ENCODE measurements around the gene MGP.

MGP gene

DNA sequence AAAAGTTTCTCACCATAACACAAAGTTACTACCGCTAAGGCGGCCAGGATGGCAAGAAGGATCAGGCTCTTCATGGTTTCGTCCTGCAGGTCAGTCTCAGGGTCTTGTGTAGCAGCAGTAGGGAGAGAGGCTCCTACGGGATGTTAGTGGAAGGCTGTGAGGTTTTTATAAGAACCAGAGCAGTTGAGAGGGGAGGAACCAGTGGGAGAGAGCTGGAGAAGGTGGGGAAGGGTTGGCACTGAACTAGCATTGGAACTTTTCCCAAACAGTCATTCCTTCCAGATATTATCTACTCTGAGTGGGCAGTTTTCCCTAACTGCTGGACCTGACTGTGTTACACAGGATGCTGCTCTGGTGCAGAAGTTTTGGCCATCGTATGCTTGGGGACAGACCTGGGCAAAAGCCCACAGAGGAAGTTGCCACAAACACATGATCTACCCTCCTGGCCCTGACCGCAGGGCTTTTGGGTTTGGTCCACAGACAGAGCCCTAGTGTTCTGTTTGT is at the start of gene MGP:
TSS of gene MGP (minus strand) at position 137 of the 504 bp plus-strand sequence. CDS start at position 74, 63 bp downstream.
- DNase-seq (ENCODE audit: low spot score): peak; percentile 75

DNA sequence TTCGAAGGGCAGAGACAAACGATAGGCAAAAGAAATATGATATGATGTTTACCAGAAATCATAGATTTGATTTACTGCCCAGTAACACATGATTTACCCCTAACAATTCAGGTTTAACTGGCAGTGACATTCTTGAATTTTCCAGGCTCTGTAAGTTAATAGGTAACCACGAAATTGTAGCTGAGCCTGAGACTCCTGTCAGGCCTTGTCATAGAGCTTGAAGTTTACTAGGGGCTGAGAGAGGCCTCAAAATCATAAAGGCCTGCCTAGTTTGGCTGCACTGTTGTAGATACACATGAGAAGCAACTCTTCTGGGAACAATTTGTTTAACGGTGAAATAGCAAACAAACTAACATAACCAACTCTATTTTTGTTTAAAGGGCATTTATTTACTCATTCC is 49.4 kb upstream of the MGP start:
- DNase-seq (ENCODE audit: low spot score): no peak

DNA sequence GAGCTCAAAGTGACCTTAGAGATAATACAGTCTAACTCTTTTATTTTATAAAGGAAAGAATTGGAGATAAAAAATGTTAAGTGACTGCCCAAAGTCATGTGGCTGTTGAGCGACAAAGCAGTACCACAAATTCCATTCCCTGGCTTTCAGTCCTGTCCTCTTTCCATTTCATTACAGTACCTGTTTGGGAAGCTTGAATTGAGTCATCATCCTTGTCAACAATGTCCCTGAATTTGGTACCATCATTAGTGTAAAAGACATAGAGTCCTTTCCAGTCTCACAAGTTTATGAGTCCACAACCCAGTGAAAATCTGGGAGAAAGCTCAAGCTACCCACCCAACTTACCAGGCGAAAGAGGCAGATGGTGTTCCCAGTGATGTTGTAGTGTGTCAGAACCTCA is 48.9 kb upstream of the MGP start:
- no peak for DNase-seq (ENCODE audit: low spot score)

DNA sequence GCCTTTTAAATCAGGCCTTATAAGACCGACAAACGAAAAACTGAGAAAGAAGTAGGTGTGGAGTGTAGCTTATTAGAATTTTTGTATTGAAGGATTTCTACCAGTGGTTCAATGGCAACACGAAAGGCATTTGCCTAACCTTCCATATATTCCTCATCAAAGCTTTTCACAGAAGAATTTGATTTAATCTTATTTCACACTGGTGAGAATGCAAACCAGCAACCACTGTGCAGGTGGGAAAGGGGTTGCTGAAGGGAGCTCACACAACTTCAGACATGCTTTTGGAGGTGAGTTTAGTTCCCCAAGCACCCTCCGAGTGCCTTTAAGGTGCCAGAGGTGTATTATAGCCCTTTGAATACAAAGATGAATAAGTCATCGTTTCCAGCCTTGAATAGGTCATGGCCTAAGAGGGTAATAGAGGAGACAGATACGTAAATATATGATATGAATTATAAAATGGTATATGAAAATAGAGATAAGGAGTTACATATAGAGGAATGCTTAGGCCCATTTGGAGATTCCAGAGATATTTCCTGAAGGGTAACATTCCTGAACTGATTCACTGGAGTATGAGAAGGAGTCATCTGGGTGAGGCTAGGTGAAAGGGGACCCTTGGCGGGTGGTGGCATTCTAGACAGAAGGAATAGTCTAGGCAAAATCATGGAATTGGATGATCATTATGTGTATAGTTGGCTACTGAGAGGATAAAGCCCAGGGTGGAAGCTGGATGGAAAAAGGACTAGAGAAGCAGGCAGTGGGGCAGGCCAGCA is 46.3 kb upstream of the MGP start:
- no peak for DNase-seq (ENCODE audit: low spot score)

DNA sequence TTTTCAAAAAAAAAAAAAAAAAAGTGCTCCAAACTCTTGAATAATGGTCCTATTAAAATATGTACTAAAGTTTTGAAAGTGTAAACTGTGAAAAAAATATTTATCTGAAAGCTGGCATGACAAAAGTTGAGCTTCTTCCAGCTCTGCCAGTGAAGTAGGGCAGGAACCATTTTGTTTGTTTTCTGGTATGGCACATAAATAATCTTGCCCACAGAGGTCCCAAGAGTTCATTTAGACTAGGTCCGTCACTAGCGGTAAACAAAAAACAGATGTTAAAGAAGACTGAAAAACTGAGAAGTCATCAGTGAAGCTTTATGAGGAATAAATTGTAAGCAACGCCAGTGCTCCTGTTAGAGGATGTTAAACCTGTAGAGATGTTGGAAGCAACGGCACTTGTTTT is 45.7 kb upstream of the MGP start:
- no peak for DNase-seq (ENCODE audit: low spot score)

DNA sequence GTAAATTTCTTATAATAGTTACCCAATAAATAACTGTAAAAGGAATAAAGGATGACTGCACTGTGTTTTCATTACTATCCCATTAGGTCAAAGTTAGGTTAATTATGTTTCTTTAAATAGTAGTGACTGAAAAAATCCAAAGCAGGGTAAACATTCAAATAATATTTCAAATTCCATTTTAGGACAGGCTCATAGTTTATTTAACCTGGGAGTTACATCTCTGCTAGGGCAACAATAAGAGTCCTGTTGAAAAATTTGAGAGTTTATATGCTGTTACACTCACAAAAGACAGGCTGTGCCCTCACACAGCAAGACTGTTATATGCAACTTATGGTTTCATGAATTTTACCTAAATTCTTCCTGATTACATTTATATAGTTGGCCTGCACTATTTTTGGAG is 44.6 kb upstream of the MGP start:
- no peak for DNase-seq (ENCODE audit: low spot score)

DNA sequence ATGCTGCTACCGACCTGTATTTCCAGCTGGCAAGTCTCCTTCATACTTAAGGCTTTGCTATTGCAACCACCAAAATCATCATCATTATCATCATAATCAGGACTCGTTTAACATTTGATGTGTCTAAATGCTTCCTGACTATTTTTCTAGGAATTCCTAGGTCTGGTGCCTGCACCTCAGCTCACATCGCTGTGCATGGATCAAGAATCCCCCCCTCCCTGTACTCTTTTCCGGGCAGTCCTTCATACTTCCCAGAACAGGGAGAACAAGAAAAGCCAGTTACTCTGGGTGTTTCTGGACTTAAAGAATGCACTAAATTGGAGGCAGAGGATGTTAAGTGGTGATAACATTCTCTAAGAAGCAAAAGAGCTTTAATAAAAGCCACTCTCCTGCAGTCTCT is 43.3 kb upstream of the MGP start:
- DNase-seq (ENCODE audit: low spot score): no peak

DNA sequence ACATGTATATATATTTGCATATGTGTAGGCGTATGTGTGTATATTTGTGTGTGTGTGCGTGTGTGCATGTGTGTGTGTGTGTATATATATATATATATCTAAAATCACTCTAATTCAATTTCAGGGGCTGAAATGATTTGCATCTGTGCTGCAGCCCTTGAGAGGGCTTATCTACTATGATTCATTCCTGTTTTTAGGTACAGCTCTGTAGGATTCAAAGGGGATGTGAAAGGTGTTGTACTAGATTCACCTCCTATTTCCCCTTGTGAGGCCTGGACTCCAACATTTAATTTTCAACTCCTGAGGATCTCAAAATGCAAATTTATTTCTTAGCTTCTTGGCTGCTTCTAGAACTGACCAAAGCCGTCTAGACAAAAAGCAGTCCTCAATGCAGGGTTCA is 41.6 kb upstream of the MGP start:
- no peak for DNase-seq (ENCODE audit: low spot score)

DNA sequence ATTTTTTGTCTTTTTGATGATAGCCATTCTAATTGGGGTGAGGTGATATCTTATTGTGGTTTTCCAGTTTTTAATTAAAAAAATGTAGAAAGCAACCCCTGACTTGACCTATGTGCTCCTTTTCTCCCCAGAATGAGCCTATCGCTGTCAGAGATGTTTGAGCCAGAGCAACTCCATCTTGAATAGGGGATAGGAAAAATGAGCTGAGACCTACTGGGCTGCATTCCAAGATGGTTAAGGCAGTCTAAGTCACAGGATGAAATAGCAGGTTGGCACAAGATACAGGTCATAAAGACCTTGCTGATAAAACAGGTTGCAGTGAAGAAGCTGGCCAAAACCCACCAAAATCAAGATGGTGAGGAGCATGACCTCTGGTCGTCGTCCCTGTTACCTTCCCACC is 38.9 kb upstream of the MGP start:
- no peak for DNase-seq (ENCODE audit: low spot score)

DNA sequence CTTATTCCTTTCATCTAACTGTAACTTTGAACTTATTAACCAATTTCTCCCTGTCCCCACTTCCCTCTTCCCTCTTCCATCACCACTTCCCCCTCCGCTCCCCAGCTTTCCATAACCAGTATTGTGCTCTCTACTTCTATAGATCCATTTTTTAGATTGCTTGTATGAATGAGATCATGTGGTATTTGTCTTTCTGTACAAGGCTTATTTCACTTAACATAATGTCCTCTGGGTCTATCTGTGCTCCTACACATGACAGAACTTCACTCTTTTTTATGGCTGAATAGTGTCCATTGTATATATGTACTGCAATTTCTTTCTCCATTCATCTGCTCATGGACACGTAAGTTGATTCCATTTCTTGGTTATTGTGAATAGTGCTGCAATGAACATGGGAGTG is 38.3 kb upstream of the MGP start:
- DNase-seq (ENCODE audit: low spot score): no peak

DNA sequence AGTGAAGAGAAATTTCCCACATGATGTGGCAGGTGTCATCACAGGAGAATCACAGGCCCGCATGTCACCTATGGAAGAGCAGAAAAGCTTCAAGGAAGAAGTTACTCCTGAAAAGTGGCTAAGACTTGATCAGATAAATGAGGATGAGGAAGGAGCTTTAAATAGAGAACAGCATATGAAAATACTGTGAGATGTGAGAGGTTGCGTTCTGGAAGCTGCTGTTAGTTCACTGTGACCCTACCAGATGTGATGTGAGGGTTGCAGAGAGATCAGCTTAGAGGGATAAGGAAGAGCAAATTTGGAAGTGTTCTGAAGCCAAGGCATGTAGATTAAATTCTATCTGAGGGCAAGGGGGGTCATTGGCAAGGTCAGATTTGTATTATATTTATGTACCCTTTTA is 35.6 kb upstream of the MGP start:
- DNase-seq (ENCODE audit: low spot score): no peak

DNA sequence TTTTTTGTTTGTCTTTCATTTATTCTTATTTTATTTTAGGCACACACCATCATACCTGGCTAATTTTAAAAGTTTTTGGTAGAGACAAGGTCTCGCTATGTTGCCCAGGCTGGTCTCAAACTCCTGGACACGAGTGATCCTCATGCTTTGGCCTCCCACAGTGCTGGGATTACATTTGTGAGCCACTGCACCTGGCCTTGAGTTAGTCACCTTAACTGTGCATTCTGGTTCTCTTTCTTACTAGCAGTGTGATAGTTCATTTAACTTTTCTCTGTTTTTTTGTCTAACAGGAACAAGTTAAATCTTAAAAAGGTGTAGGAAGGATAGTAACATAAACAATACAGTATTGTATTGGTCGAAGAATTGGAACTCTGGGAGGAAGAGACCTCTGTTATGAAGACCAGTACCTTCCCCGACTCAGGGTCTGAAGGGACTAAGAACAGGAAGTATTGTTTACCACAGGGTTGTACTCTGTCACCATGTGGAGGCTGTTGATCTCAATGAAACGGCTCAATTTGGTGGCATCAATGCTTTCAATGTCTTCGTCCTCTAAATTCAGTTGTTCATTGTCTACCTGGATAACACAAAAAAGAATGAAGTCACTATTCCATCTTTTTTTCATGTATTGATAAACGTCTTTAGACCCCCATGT is 34.9 kb upstream of the MGP start:
- DNase-seq (ENCODE audit: low spot score): no peak

DNA sequence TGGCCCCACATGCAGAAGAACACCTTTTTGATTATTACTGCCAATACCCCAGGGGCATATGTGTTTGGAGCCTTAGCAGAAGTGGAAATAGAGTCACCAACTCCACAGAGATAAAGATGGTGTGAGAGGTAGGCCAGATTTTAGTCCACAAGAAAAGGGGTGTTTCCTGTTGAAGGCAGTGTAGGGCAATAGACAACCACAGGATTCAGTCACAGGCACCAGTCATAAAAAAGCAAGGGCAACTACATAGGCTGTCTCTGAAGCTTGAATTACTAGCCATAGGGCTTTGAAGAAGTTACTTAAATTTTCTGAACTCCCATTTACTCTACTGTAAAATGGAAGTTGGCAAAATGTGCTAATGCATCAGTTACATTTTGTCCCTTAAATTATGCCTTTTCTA is 33.8 kb upstream of the MGP start:
- DNase-seq (ENCODE audit: low spot score): no peak

DNA sequence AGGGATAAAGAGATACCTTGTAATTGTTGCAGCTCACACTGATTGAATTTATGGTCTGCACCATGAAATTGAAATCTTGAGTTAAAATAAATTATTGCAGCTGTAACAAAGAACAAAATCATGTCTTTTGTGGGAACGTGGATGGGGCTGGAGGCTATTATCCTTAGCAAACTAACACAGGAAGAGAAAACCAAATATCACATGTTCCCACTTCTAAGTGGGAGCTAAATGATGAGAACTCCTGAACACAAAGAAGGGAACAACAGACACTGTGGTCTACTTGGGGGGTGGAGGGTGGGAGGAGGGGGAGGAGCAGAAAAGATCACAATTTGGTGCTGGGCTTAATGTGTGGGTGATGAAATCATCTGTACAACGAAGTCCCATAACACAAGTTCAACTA is 30.1 kb upstream of the MGP start:
- no peak for DNase-seq (ENCODE audit: low spot score)

DNA sequence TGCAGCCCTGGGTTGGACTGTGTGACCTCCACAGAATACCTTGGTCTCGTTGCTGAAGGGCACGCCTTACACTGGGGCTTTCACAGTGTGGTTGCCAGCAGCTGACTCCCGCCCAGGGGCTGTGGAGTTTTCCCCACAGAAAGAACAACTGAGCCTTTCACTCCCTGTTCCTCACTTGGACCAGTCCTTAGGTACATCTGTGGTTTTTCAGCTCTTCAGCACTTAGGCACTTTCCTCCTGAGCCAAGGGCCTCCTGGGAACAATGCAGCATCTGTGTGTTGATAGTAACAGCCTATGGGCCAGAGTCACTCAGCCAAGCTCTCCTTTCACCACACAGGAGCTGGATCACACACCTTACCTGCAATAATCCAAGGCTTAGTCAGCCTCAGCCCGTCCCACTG is 27.7 kb upstream of the MGP start:
- no peak for DNase-seq (ENCODE audit: low spot score)

DNA sequence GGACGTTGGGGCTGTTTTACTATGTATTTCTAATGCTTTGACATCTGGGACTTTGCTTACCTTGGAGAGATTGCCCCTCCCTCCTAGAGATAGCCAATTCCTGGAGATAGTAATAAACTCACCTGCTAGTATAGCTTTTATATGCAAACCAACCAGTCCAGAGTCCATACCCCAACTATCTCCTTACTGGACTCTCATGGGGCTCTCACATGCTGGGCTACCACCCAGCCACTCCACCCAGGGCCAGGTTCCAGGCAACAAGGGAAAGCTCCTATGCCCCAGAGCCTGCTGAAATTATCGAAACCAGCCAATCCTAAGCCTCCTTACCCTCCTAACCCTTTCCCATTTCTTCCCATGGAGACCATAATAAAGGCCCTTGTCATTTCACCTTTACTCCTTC is 25.5 kb upstream of the MGP start:
- DNase-seq (ENCODE audit: low spot score): no peak

DNA sequence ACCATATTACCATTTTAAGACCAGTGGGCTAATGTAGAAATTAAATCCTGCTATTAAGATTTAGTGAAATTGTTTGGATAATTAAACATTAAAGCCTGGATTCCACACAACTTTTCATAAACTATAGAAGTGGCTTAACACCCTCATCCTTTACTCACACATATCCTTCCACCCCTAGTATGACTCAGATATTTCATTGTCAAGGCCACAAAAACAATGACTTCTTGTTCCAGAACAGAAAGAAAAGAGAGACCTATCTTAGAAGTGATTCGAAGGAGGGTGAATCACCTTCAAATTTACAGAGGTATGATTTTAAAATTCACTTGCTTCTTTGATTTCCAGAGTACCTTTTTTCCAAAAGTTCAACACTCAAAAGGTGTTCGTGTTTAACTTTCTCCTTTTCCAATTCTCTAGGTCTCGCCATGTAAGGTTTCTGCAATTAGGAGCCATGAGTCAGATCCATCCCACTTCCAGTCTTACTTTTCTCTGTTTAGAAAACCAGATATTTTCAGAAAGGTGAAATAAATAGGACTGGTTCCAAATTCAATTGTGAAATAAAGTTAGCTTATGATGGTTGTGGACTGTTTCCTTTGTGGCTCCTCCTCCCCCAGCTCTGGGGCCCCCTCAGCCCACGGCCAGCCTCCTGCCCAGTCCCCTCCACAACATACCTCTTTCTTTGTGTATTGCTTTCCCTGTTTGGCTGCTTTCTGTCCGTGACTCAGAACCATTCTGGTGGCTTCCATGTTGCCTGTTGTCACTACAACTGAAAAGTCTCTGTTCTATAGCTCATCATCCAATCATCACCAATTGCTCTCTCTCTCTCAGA is 24.6 kb upstream of the MGP start:
- no peak for DNase-seq (ENCODE audit: low spot score)

DNA sequence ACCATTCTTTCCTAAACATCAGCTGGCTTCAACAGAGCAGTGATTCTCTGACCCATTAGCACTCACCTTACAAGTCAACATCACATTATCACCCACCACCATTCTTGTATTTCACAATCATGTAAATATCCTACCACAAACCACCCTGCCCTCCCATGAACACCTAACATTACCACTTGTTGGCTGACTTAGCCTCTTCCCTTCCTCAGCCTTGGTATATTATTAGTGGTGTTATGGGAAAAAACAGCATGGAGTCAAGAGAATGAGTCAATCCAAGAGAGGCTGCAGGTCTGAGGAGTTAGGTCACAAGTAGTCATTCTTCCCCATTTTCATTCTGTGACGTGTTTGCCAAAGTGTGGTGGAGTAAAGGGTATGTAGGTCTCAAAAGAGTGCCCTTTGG is 22.3 kb upstream of the MGP start:
- no peak for DNase-seq (ENCODE audit: low spot score)

DNA sequence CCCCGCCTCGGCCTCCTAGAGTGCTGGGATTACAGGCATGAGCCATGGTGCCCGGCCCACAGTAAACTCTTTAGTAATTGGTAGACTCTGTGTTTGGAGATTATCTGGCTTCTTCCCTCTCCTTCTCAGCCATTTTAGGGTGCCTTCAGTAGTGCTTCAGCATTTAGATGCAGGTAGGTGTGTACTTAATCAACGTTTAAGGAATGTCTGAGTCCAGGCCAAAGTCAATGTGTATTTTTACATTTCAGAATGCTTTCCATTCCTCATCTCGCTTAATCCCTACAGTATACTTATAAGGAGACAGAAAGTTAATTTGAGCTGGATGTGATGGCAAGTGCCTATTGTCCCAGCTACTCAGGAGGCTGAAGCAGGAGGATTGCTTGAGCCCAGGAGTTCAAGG is 20.5 kb upstream of the MGP start:
- DNase-seq (ENCODE audit: low spot score): no peak

DNA sequence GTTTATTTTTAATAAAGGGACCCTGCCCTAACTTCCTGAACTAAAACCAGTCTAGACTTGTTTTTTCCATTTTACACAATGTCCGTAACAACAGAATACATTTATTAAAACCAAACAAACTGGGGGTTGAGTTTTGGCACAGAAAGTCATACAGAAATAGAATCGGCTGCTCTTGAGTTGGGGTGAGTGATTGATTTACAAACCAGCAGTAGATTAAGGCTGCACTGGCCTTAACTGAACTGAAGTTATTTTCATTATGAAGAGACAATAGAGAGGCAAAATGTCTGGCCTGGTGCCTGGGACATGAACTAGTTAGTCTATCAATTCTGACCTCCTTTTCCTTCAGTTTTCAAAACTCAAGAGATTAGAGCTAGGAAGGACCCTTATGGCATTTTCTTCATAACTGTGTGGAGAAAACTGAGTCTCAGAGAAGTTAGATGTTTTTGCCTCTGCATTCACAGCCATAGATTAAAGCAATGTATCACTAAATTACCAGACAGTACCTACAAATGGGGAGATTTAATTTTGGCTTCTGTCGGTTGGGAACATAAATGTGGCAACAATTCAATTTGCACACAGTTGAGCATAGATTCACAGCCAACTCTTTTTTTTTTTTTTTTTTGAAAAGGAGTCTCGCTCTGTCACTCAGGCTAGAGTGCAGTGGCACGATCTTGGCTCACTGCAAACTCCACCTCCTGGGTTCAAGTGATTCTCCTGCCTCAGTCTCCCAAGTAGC is 19.8 kb upstream of the MGP start:
- no peak for DNase-seq (ENCODE audit: low spot score)

DNA sequence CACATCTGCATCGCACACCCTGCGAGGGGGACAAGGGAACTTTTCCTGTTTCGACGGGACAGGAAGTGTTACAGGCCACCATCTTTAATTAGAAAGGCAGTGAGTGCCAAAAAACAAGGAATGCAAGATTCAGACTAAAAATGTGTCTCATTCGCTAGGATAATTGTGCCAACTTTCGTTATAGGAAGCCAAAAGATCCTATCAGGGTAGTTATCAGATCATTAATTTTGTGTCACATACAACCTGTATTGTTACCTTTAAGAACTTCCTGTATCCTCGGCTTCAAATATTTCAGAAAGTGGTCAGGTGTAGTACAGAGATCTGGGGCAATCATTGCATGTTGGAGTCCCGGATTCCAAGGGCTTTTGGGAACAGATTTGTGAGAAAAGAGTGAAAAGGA is 19.2 kb upstream of the MGP start:
- no peak for DNase-seq (ENCODE audit: low spot score)

DNA sequence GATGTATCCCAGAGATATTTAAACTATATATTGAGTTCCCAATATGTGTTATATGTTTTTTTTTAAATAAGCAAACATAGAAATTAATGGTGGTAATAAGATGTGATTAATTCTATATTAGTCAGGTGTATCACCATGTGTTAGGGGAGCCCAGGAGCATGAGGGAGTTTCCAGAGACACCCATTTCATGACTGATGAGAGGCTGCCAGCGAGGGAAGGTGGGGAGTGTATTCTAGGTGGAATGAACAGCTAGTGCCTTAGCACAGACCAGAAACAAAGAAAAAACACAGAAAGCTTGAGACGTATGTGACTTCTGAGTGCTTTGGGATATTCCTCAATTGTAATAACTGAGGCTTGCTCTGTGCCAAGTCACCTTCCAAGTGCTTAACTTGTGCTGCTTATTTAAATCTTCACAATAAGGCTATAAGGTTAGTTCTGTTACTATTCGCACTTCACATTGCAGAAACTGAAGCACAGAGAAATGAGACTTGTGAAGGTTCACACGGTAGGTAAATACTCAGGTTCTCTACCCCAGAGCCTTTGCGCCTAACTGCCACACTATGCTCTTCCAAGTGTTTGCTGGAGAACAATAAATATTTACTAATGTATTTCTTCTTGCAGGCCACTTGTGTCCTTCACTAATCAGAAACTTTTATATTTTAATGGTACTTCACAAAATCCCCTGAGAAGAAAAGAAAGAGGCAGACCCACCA is 17.9 kb upstream of the MGP start:
- no peak for DNase-seq (ENCODE audit: low spot score)

Measured in left forelimb (tissue), 1 donor.